Esophagus muscularis mucosa (tissue), 4 donors: ENCODE measurements around the gene TMEM50B.

Experiments used
- EP300 ChIP-seq: sonication (generic); formaldehyde crosslinking; IDR thresholded peaks from one replicate; pipeline ENCODE4 v1.6.1; 2017; ENCODE audit warnings: antibody characterized with exemption
- POLR2AphosphoS5 ChIP-seq, 2 donors: sonication (generic); formaldehyde crosslinking; IDR thresholded peaks; one replicate each; pipeline ENCODE4 v1.6.1; 2017; ENCODE audit warnings: antibody characterized with exemption in 2 of 2
- TF ChIP-seq, protein P1 (sequence below), 3 experiments: fragments of 200-600 bp in 2 of 3; fragments of 450-650 bp in 1 of 3; sonication (generic) in 2 of 3; IDR thresholded peaks; one replicate each; pipeline ENCODE4 v1.5.1; 2017 to 2019; ENCODE audit warnings: antibody characterized with exemption in 3 of 3, mild to moderate bottlenecking in 2 of 3, moderate library complexity in 1 of 3

DNA sequence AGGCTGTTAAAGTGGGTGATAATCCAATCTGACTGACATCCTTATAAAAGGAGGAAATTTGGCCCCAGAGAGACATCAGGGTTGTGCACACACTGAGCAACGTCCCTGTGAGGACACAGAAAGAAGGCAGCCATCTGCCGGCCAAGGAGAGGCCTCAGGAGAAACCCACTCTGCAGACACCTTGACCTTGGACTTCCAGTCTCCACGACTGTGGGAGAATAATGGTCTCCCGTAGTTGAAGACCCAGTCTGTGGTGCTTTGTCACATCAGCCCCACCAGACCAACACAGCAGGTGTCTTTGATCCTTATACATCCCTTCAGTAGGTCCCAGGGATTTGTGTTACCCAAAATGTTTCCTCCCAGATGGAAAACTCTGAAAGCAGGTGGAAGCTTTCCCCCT, 16.0 kb upstream of the TMEM50B start:
- no peak for TF ChIP-seq EP300
- TF ChIP-seq, protein P1, sequence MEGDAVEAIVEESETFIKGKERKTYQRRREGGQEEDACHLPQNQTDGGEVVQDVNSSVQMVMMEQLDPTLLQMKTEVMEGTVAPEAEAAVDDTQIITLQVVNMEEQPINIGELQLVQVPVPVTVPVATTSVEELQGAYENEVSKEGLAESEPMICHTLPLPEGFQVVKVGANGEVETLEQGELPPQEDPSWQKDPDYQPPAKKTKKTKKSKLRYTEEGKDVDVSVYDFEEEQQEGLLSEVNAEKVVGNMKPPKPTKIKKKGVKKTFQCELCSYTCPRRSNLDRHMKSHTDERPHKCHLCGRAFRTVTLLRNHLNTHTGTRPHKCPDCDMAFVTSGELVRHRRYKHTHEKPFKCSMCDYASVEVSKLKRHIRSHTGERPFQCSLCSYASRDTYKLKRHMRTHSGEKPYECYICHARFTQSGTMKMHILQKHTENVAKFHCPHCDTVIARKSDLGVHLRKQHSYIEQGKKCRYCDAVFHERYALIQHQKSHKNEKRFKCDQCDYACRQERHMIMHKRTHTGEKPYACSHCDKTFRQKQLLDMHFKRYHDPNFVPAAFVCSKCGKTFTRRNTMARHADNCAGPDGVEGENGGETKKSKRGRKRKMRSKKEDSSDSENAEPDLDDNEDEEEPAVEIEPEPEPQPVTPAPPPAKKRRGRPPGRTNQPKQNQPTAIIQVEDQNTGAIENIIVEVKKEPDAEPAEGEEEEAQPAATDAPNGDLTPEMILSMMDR (IDR thresholded peaks at IDR 0.05) = no peak
- TF ChIP-seq POLR2AphosphoS5 (IDR thresholded peaks at IDR 0.05) = no peak
